MM.1S (cell line): ENCODE measurements around the gene EHHADH.

Source experiments
- CTCF ChIP-seq: fragments of 300-600 bp; sonication (generic); IDR thresholded peaks from 2 replicates; pipeline ENCODE4 v1.5.1; 2016; ENCODE audit warnings: antibody characterized with exemption, low read length, mixed read lengths
- EZH2 ChIP-seq: fragments of 300-600 bp; sonication (generic); optimal IDR thresholded peaks from 2 replicates; pipeline ENCODE3; 2017; ENCODE audit warnings: low read depth, mild to moderate bottlenecking, antibody characterized with exemption, low read length, mixed read lengths

GRCh38 chr3:185250653-185251052, 3.2 kb downstream of the EHHADH start:
- no peak for TF ChIP-seq CTCF
- TF ChIP-seq EZH2 = no peak
